ENCODE measurements around the gene DHRS1.

DHRS1 gene

DNA sequence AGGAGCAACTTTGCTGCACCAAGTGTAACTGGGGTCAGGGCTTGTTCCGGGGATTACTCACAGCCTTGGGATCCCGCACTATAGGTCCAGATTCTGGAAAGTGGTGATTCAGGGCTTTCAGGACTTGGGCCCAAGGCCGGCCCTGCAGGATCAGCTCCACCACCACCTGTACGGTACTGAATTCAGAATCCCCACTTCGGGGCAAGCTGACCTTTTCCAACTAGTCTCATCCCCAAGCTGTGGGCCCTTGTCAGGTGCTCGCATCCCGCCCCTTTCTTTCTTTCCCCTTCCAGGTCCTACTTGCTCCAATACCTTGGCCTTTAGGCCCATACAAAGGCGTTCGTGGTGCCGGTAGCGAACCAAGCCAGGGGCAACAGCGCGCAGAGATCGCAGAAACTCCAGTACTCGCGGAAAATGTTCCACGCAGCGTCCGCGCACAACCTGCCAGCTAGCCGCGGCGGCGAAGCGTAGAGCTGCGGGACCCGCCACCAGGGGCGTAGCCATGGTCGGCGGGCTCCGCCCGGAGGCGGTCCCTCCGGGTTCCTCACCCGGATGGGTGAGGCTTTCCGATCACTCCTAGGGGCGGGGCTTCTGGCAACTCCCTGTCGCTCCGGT, 57.6 kb downstream of the DHRS1 start:
- DNase-seq, result peak; percentile 92
